Esophagus (tissue), 2 donors: ENCODE data around the gene IFI30. TPM values are rescaled to one million over a fixed set of nuclear protein-coding genes. Genes with fewer than 3 reads are reported as not detected.
"Not testable (repeated sequence)": the region's sequence is repeated elsewhere in the genome, so short reads cannot be mapped to it uniquely, and the experiment has no call there.

ENCODE experiments used
- H3K27ac ChIP-seq, 2 donors: one replicate each; pipeline ENCODE4 v1.5.1; 2013; ENCODE audit warnings: low read depth in 2 of 2, mild to moderate bottlenecking in 2 of 2, inconsistent platforms in 1 of 2, low read length in 1 of 2, moderate library complexity in 1 of 2
- H3K27me3 ChIP-seq, 2 donors: one replicate each; pipeline ENCODE4 v1.6.1; 2013; ENCODE audit warnings: low read length in 2 of 2, control low read depth in 1 of 2, mild to moderate bottlenecking in 1 of 2; ENCODE audit not compliant: insufficient read depth in 2 of 2, control insufficient read depth in 1 of 2
- H3K36me3 ChIP-seq, 2 donors: one replicate each; pipeline ENCODE4 v1.6.1; 2013; ENCODE audit warnings: low read length in 1 of 2; ENCODE audit not compliant: control insufficient read depth in 2 of 2, insufficient read depth in 2 of 2
- H3K4me1 ChIP-seq, 2 donors: one replicate each; pipeline ENCODE4 v1.6.1; 2013; ENCODE audit warnings: low read length in 1 of 2; ENCODE audit not compliant: control insufficient read depth in 2 of 2, insufficient read depth in 2 of 2
- H3K4me3 ChIP-seq, 2 donors: one replicate each; pipeline ENCODE4 v1.5.1; 2013; ENCODE audit warnings: low read length in 2 of 2, mild to moderate bottlenecking in 2 of 2, low read depth in 1 of 2, moderate library complexity in 1 of 2
- H3K9me3 ChIP-seq, 2 donors: one replicate each; pipeline ENCODE4 v1.6.1; 2013; ENCODE audit warnings: mild to moderate bottlenecking in 2 of 2, low read depth in 1 of 2, low read length in 1 of 2, moderate library complexity in 1 of 2; ENCODE audit not compliant: control insufficient read depth in 2 of 2, insufficient read depth in 1 of 2
- WGBS, 2 donors: extraction: QIAGEN DNeasy Blood & Tissue Kit; methylation state at CpG; one replicate each; pipeline ENCODE4 v1.1.7; 2013; 5-methylcytosine and 5-hydroxymethylcytosine counted together
- polyA plus RNA-seq, 2 donors: library from polyadenylated mRNA; stranded (reverse); fragments of 200-250 nt; gene quantifications; one replicate each; pipeline ENCODE4 v1.2.3, GENCODE V29; 2013
- donor health status: healthy with polysubstance abuse.
- donor health status: Bipolar disorder and iron deficiency.

The IFI30 gene
- polyA plus RNA-seq, 2 donors, result 9.9 to 29.3 TPM

DNA sequence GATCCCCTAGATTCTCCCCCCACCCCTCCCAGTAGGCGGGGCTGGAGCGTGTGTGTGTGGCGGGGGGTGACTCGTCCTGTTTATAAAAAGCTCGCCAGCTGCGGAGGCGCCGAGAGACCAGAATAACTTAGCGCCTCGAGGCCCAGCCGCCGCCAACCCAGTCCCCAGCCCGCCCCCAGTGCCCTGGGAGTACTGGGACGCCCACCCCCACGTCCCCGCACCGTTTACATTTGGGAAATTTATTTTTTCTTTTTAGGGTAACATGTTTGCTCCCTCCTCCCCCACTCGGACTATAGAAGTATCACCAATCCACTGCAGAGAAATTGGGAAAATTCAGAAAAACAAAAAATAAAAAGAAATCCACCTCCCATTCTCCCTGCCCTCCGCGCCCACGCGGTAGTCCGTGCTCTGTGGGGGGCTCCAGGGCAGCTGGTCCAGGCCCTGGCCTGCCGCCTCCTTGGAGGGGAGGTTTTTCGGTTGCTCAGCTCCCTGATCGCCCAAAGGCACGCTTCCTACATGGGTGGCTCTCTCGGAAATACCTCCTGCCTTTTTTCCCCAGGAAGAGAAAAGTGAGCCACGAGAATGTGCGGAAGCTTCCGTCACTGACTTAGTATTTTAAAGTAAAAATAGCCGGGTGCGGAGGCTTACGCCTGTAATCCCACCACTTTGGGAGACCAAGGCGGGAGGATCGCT, 31.7 kb downstream of the IFI30 start:
- peak overlapping the region; percentile 82 to 95 for H3K27ac ChIP-seq
- H3K36me3 ChIP-seq, result peaks cover 0 to 4% of the 10 kb centered on the region in 2 donors
- no peaks in the 10 kb centered on the region for H3K27me3 ChIP-seq
- H3K4me1 ChIP-seq, result peaks cover 4 to 6% of the 10 kb centered on the region in 2 donors
- peak overlapping the region; percentile 29 to 63 for H3K4me3 ChIP-seq
- WGBS, 2 donors, result 16 to 25% methylated on average over 36 of the region's 36 CpGs
- no peaks in the 10 kb centered on the region for H3K9me3 ChIP-seq

DNA sequence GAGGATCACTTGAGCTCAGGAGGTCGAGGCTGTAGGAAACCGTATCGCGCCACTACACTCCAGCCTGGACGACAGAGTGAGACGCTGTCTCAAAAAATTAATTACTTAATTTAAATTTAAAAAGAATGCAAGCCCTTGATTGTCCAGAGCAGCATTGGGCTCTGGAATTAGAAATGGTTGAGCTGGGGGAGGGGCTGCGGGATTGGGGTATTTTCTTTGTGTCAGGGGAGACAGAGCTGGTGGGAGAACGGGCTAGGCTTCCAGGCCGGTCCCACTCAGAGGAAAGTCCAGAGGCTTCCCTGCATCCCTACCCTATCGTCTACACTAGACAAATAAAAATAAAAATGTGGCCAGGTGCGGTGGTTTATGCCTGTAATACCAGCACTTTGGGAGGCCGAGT, 32.4 kb downstream of the IFI30 start:
- Histone ChIP-seq H3K4me1 (peaks cover 4 to 6% of the 10 kb centered on the region in 2 donors), H3K27me3 (no peaks in the 10 kb centered on the region), H3K9me3 (no peaks in the 10 kb centered on the region), H3K36me3 (peaks cover 0 to 4% of the 10 kb centered on the region in 2 donors), H3K4me3 (no peak overlapping the region), H3K27ac (peak overlapping the region; percentile 82 to 95)
- 84 to 88% methylated on average over 12 of the region's 12 CpGs for WGBS, 2 donors

DNA sequence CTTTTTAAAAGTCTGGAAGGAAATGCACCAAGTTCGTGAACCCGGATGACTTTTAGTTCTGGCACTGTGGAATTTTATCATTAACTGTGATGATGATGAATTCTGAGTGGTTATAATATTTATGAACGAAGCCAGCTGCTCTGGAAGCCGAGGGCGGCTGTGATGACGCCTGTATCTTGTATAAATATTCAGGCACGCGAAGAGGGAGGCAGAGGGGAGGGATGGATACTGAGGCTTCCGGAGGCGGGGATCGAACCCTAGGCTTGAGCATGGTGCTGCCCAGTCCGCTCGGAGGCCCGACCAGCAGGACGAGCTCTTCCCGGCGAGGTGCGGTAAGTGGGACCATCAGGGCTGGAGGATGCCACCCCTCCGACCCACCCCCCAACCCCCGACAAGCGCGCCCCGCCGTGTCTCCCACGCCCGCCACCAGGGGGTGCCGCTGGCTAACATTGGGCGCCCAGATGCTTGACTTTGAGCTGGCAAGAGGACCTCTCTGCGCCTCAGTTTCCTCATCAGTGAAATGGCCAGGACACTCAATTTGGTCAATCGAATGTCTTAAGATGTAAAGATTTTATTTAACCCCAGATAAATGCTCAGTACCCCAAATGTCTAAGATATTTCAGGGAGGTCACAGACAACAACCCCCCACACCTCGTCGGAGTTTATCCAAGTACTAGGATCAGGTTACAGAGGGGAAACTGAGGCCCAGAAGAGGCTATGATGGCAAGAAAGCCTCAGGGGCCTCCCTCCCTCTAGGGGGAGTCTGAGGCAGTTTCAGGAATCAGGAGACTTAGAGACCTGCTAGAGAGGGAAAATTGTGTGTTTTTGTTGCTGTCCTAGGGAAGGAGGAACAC, 34.7 kb downstream of the IFI30 start:
- H3K27ac ChIP-seq, result peak overlapping the region; percentile 6 to 15
- H3K9me3 ChIP-seq, result no peaks in the 10 kb centered on the region
- no peak overlapping the region for H3K4me3 ChIP-seq
- WGBS, 2 donors, result 16 to 20% methylated on average over 32 of the region's 32 CpGs
- H3K4me1 ChIP-seq, result peaks cover 2 to 4% of the 10 kb centered on the region in 2 donors
- no peaks in the 10 kb centered on the region for H3K36me3 ChIP-seq
- no peaks in the 10 kb centered on the region for H3K27me3 ChIP-seq

DNA sequence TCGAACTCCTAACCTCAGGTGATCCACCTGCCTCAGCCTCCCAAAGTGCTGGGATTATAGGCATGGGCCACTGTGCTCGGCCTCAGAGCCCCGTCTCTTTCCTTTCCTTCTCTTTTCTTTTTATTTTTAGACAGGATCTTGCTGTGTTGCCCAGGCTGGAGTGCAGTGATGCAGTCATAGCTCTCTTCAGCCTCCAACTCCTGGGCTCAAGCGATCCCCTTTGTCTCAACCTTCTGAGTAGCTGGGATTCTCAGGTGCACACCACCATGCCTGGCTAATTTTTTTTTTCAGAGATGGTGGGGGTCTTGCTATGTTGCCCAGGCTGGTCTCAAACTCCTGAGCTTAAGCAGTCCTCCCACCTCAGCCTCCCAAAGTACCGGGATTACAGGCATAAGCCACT, 36.3 kb downstream of the IFI30 start:
- not testable (repeated sequence) for H3K9me3 ChIP-seq, H3K27me3 ChIP-seq, H3K36me3 ChIP-seq, H3K4me3 ChIP-seq, H3K27ac ChIP-seq, H3K4me1 ChIP-seq
- 84 to 86% methylated on average over 4 to 5 of the region's 5 CpGs for WGBS, 2 donors

DNA sequence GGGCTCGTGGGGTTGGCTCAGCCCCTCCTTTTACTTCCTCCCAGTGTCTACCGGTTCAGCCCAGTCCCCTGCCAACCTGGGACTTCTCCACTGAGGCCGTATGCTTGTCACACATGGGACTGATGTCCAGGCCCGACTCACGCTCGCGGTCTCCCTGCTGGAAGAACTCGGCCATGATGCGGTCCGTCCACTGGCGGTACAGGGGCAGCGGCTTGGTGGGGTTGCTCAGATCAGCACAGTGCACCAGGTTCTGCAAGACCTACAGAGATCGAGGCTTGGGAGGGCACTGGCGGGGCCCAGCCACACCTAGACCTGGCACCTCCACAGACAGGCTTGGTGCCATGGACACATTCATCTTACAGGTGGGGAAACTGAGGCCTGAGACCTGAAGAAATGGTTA, 38.1 kb downstream of the IFI30 start:
- Histone ChIP-seq H3K4me3 (no peak overlapping the region), H3K27ac (no peak overlapping the region), H3K27me3 (no peaks in the 10 kb centered on the region), H3K4me1 (no peaks in the 10 kb centered on the region), H3K9me3 (no peaks in the 10 kb centered on the region), H3K36me3 (no peaks in the 10 kb centered on the region)
- 77 to 78% methylated on average over 14 of the region's 14 CpGs for WGBS, 2 donors

DNA sequence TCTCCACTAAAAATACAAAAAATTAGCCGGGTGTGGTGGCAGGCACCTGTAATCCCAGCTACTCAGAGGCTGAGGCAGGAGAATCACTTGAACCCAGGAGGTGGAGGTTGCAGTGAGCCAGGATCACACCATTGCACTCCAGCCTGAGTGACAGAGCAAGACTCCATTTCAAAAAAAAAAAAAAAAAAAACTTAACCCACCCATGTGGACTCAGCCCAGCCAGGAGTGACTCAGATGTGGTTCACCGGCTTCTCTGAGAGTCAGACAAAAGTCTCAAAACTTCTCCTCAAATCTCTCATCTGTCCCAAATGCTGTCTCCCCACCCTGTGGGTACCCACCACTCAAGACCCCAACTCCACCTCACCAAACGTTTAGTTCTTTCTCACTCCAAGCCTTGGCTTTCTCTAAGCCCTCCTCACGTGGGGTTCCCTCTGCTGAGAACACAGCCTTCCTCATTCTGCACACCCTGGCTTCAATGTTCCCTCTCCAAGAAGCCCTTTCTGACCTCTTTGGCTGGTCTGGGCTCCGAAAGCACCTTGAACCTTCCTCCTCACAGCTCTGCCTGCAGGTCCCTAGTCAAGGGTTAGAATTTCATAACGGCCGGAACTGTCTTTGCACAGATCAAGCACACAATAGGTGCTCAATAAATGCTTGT, 41.3 kb downstream of the IFI30 start:
- no peak overlapping the region for H3K27ac ChIP-seq
- H3K4me3 ChIP-seq, result no peak overlapping the region
- H3K9me3 ChIP-seq, result no peaks in the 10 kb centered on the region
- no peaks in the 10 kb centered on the region for H3K36me3 ChIP-seq
- H3K4me1 ChIP-seq, result no peaks in the 10 kb centered on the region
- 53 to 59% methylated on average over 7 of the region's 7 CpGs for WGBS, 2 donors
- no peaks in the 10 kb centered on the region for H3K27me3 ChIP-seq

DNA sequence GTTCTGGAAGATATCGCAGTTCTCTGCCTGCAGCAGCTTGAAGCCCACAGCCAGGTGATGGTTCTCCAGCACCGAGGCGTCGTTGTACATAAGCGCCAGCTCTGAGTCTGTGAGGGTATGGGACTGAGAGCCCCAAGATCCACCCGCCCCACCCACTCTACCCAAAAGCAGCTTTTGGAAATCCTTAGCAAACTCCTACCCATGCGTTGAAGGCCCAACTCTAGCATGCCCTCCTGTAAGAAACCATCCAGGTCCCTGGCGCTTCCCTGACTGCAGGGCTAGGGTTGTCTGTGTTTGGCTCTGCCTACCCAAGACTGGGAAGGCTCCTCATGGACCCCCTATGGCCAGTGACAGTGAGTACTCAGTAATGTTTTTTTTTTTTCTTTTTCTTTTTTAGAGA, 43.2 kb downstream of the IFI30 start:
- H3K27ac ChIP-seq, result no peak overlapping the region
- H3K9me3 ChIP-seq, result no peaks in the 10 kb centered on the region
- no peaks in the 10 kb centered on the region for H3K36me3 ChIP-seq
- no peaks in the 10 kb centered on the region for H3K4me1 ChIP-seq
- no peaks in the 10 kb centered on the region for H3K27me3 ChIP-seq
- 93% methylated on average over 8 of the region's 8 CpGs for WGBS, 2 donors
- H3K4me3 ChIP-seq, result no peak overlapping the region

DNA sequence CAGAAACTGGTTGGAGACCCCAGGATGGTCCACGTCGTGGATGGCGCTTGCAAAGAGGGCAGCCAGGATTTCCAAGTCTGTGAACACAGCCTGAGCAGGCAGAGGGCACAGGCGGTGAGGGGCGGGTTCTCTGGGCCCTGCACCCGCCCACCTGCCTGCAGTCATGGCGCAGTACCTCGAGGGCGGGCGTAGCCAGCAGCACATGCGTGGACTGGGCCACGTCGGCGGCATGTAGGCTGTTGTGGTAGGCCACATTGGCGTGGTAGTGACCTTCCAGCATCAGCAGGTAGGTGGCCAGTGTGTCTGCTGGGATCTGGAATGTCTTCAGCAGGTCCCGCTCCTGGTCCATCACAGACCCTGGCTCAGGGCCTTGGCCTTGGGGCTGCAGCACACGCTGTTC, 44.5 kb downstream of the IFI30 start:
- no peaks in the 10 kb centered on the region for H3K9me3 ChIP-seq
- 71 to 77% methylated on average over 17 of the region's 17 CpGs for WGBS, 2 donors
- H3K4me3 ChIP-seq, result no peak overlapping the region
- no peaks in the 10 kb centered on the region for H3K27me3 ChIP-seq
- H3K27ac ChIP-seq, result no peak overlapping the region
- no peaks in the 10 kb centered on the region for H3K4me1 ChIP-seq
- no peaks in the 10 kb centered on the region for H3K36me3 ChIP-seq

DNA sequence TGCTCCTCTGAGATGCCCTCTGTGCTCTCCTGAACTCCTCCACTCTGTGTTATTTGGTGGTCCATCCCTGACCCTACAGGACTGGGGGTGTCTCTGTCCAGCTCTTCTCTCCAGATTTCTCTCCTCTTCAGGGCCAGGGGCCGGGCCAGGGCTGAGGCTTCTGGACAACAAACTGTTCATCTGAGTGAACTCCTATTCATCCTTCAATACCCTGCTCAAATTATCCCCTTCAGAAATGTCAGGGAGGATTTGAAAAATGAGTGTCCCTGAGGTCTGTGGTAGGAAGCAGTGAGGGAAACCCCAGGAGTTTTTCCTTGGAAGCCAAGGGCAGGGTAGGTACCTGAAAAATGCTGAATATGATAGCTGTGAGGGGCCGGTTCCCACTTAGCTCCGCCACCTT, 45.0 kb downstream of the IFI30 start:
- Histone ChIP-seq H3K27ac (no peak overlapping the region), H3K4me3 (no peak overlapping the region), H3K9me3 (no peaks in the 10 kb centered on the region), H3K36me3 (no peaks in the 10 kb centered on the region), H3K4me1 (no peaks in the 10 kb centered on the region), H3K27me3 (no peaks in the 10 kb centered on the region)
- WGBS, 2 donors, result 81 to 85% methylated on average over 3 of the region's 3 CpGs
